IgD-negative memory B cell (primary cell): ENCODE measurements around the gene ADNP. TPM values are rescaled to one million over a fixed set of nuclear protein-coding genes. Genes with fewer than 3 reads are reported as not detected.

ENCODE experiments used
- H3K27ac Mint-ChIP-seq, 3 donors: one replicate each; pipeline ENCODE4 v1.8.0; 2020 to 2022; ENCODE audit warnings: mild to moderate bottlenecking in 3 of 3, mixed read lengths in 3 of 3, moderate library complexity in 1 of 3
- H3K27me3 Mint-ChIP-seq: one replicate; pipeline ENCODE4 v1.8.0; 2021; ENCODE audit warnings: mixed read lengths
- H3K36me3 Mint-ChIP-seq: one replicate; pipeline ENCODE4 v1.8.0; 2020; ENCODE audit warnings: mild to moderate bottlenecking, mixed read lengths
- H3K4me1 Mint-ChIP-seq, 3 donors: one replicate each; pipeline ENCODE4 v1.8.0; 2020 to 2022; ENCODE audit warnings: mixed read lengths in 3 of 3, mild to moderate bottlenecking in 1 of 3
- H3K4me3 Mint-ChIP-seq, 4 donors: one replicate each; pipeline ENCODE4 v1.8.0; 2020 to 2022; ENCODE audit warnings: mild to moderate bottlenecking in 4 of 4, mixed read lengths in 4 of 4, moderate library complexity in 3 of 4
- H3K9me3 Mint-ChIP-seq, 3 donors: one replicate each; pipeline ENCODE4 v1.8.0; 2020 to 2021; ENCODE audit warnings: mixed read lengths in 3 of 3, mild to moderate bottlenecking in 1 of 3
- polyA plus RNA-seq: library from polyadenylated mRNA; unstranded; fragments of 300-500 nt; fragmentation: Illumina TruSeq; gene quantifications from one replicate; pipeline ENCODE4 v1.2.3, GENCODE V29; 2021

The ADNP gene
- polyA plus RNA-seq, 1 donor from 2014 or later, result 10.3 TPM

DNA sequence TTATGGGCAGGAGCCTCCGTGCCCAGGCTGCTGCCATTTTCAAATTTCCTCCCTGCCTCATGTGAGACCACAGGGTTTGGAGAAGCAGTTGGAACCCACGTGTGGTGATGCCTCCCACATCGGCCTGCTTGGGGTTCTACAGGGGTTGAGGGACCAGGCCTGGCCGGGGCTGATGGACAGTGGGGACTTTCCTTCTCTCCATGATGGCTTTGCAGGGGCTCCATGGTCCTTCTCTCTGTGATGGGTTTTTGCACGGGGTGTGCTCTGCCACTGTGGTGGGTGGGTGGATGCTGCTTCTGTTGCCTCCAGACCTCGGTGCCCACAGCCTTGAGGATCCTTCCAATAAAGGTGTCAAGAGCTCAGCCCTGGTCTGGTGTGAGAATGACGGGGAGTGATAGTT, 54.4 kb downstream of the ADNP start:
- Mint-ChIP-seq H3K9me3 (no peaks in the 10 kb centered on the region), H3K4me1 (peaks cover 4 to 6% (median 6%) of the 10 kb centered on the region in 3 donors), H3K36me3 (no peaks in the 10 kb centered on the region), H3K27ac (no peak overlapping the region), H3K27me3 (no peaks in the 10 kb centered on the region), H3K4me3 (no peak overlapping the region)

DNA sequence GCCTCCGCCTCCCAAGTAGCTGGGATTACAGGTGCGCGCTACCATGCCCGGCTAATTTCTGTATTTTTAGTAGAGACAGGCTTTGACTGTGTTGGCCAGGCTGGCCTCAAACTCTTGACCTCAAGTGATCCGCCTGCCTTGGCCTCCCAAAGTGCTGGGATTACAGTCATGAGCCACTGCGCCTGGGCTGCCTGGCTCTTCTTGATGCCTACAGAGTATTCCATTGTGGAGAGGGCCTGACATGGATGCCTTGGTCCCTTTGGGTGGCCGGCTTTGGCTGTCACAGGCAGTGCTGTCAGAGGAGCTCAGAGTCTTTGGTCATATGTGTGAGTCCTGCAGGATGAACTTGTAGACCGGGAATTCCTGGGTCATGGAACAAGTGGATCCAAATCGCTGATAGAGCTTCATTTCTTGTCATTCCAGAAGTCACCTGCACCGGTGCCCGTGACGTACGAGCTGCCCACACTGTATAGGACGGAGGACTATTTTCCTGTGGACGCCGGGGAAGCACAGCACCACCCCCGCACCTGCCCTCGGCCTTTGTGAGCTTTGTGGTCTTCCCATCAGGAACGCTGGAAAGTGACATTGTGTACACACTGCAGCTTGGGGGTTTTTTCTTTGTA, 55.1 kb downstream of the ADNP start:
- Mint-ChIP-seq H3K9me3 (no peaks in the 10 kb centered on the region), H3K4me1 (peaks cover 4 to 12% (median 10%) of the 10 kb centered on the region in 3 donors), H3K4me3 (no peak overlapping the region), H3K27me3 (no peaks in the 10 kb centered on the region), H3K36me3 (no peaks in the 10 kb centered on the region), H3K27ac (peak overlapping the region in 1 of 3 donors; percentile 21)

DNA sequence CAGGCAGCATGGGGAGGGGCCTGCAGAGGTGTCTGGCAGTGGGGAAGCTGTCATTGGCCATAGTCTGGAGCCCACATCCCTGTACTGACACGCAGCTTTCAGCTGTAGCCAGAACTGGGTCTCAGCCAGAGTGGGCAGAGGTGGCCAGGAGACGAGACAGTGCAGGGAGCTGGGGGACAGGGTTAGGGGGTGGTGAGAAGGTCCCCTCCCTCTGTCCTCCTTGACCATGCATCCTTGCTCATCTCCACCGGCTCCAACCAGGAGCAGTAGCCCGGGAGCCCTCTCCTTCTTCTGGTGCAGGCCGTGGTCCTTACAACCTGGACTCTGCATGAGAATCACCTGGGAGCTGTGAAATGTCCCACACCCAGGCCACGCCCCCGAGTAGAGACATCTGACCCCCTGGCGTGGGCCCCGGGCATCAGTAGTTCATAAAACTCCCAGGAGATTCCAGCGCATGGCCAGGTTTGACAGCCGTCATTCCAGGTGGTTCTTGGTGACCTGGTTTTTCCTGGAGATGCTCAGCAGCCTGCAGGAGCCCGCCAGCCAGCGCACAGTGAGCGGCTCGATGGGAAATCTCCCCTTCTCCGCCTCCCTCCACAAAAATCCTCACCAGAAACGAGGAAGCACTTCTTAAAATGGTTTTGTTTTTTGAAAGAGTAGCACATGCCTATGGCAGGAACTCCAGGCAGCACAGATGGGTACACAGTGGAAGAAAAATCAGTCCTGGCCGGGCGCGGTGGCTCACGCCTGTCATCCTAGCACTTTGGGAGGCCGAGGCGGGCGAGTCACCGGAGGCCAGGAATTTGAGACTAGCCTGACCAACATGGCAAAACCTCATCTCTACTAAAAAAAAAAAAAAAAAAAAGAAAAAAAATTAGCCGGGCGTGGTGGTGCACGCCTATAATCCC, 56.2 kb downstream of the ADNP start:
- Mint-ChIP-seq H3K4me1 (peaks cover 4 to 12% (median 11%) of the 10 kb centered on the region in 3 donors), H3K36me3 (no peaks in the 10 kb centered on the region), H3K27me3 (no peaks in the 10 kb centered on the region), H3K27ac (peak overlapping the region; percentile 27 to 93 (median 46)), H3K9me3 (no peaks in the 10 kb centered on the region), H3K4me3 (no peak overlapping the region)

DNA sequence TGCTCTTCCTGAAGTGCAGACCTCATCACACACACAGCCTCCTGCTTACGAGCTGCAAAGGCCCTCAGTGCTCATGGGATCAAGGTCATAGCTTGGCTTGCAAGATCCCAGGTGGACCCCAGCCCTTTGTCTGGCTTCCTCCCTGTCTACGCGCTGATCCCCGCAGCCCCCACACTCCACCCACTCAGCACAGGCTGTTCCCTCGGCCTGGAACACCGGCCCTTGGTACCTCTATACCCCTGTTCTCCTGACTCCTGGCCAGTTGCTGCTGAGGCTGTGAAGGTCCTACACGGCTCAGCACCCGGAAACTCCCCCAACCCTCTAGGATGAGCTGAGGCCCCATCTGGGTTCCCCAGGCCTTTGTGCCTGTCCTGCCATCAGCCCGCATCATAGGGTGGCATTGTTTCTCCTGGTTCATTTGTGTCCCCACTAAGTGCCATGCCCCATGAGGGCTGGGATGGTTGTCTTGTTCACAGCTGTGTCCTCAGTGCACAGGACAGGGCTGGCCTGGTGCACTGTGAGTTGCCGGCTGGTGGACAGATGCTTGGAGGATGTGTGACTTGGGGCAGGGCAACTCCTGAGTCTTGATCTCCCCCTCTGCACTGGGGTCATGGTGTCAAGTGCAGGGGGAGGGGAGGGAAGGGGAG, 57.0 kb downstream of the ADNP start:
- H3K36me3 Mint-ChIP-seq, result no peaks in the 10 kb centered on the region
- no peaks in the 10 kb centered on the region for H3K27me3 Mint-ChIP-seq
- peak overlapping the region in 1 of 3 donors; percentile 93 for H3K27ac Mint-ChIP-seq
- no peaks in the 10 kb centered on the region for H3K9me3 Mint-ChIP-seq
- H3K4me3 Mint-ChIP-seq, result no peak overlapping the region
- peaks cover 3 to 13% (median 12%) of the 10 kb centered on the region in 3 donors for H3K4me1 Mint-ChIP-seq

DNA sequence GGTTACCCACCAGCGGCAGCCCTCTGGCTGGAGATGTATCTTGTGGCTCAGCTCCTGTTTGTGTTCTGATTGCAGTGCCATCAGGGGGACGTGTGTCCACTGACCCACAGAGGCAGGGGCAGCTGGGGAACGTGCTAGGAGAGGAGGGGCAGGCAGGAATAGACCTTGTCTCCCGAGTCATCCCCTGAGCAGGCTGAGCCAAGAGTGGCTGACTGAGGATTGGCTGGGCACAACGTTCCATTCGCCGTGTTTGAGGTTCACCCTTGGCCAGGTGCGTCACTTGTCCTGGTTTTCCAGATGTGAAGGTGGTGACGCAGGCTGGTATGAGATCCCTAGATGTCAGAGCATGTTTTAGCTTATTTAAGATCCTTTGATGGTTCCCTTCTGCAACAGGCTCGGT, 57.7 kb downstream of the ADNP start:
- H3K4me3 Mint-ChIP-seq, result no peak overlapping the region
- H3K27me3 Mint-ChIP-seq, result no peaks in the 10 kb centered on the region
- no peaks in the 10 kb centered on the region for H3K36me3 Mint-ChIP-seq
- peaks cover 3 to 13% (median 12%) of the 10 kb centered on the region in 3 donors for H3K4me1 Mint-ChIP-seq
- peak overlapping the region in 1 of 3 donors; percentile 93 for H3K27ac Mint-ChIP-seq
- no peaks in the 10 kb centered on the region for H3K9me3 Mint-ChIP-seq

DNA sequence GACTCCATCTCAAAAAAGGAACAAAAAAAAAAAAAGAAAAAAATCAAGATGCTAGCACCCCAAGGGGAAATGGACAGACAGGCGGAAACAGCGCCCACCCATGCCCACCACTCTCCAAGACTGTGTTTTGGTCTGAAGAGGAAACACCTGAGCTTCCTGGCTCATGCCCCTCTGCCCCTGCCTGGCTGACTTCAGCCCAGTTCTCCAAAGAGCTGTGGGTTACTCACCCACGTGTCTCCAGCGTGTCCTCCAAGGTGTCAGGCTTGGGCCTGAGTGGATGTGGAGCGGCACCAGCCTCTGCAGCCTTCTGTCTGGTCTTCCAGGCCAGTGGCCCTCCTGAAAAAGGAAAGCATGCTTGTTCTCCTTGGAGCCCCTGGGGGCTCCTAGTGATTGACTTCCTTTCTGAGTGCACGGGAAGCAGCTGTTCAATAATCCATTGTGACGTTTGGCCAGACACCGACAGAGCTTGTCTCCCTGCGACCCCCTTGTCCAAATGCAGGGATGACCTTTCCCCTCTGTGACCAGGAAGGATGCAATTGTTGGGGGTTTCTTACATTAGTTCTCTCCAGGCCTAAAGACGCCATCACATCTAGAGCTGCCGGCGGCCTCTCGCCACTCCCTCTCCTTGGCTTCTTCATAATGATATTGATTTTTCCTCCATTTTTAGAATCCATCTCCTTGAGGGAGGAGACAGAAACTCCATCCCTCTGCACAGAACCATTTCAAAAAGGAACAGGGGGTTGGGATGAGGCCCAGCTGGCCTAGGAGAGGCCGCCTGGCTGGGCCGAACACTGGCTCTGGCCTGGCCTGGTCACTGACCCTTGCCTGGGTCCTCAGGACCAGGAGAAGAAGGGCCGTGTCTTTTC, 58.4 kb downstream of the ADNP start:
- Mint-ChIP-seq H3K4me1 (peaks cover 3 to 13% (median 12%) of the 10 kb centered on the region in 3 donors), H3K27ac (peak overlapping the region; percentile 91 to 95 (median 93)), H3K27me3 (no peaks in the 10 kb centered on the region), H3K9me3 (no peaks in the 10 kb centered on the region), H3K36me3 (no peaks in the 10 kb centered on the region), H3K4me3 (peak overlapping the region in 3 of 4 donors; percentile 39 to 62 (median 43))

DNA sequence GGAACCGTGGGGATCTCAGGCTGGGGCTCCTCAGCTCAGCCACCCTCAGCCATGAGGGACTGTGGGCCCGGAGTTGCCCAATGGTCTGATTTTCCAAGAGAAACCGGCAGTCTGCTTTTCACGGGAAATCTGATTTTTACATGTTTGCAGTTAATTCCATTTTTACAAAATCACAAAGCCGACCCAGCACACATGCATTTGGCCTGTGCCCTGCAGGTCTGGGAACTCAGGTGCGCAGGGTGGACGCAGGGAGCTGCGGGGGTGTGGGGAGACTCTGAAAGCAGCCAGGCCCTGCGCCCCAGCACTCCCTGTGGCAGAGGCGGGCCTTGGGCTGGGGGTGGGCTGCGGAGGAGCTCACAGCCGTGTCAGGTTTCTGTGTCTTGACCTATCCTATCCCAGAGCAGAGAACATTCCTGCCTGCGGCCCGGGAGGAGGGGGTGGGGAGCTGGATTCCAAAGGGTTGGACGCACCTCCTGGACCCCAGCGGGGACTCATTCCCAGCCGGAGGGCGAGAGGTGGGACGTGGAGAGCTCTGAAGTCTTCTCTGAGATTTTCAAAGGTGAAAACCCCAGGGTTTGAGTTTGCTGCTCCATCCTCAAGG, 60.6 kb downstream of the ADNP start:
- Mint-ChIP-seq H3K27ac (peak overlapping the region in 1 of 3 donors; percentile 78), H3K9me3 (no peaks in the 10 kb centered on the region), H3K27me3 (no peaks in the 10 kb centered on the region), H3K4me3 (peak overlapping the region in 1 of 4 donors; percentile 42), H3K4me1 (peaks cover 5 to 13% (median 12%) of the 10 kb centered on the region in 3 donors), H3K36me3 (no peaks in the 10 kb centered on the region)

DNA sequence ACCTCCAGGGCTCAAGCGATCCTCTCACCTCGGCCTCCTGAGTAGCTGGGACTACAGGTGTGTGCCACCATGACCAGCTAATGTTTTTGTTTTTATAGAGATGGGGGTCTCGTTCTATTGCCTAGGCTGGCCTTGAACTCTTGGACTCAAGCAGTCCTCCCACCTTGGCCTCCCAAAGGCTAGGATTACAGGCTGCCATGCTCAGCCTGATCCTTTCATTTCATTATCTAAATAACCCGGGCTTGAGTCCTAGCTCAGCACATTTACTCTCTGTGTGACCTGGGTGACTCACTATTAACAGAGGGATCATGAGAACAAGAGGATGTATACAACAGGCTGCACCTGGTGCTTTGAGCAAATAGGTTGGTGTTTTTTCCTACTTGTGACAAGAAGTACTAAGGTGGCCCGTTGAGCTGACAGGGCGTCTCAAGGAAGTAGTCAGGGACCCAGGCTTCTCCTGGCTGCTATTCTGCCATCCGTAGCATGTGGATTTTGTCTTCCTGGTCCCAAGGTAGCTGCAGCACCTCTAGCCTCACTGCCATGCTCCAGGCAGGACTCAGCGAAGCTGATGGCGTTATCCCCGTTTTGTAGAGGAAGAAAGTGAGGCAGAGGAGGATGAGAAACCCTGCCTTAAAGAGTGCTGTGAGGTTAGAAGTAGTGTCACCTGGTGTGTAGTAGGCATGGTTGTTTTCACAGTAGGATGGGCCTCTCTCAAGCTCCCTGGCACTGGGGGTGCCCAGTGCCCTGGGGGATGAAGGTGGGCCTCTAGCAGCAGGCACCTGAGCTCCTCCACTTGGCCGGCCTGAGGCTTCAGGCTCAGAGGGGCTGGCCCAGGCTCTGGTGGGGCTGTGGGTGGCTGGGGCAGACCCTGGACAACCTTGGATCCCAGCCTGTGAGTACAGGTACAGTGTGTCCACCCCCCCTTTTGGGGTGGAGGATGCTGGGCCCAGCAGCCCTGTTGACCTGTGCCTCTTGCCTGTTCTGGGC, 62.4 kb downstream of the ADNP start:
- H3K4me1 Mint-ChIP-seq, result peaks cover 3 to 13% (median 12%) of the 10 kb centered on the region in 3 donors
- no peaks in the 10 kb centered on the region for H3K9me3 Mint-ChIP-seq
- no peaks in the 10 kb centered on the region for H3K27me3 Mint-ChIP-seq
- H3K4me3 Mint-ChIP-seq, result no peak overlapping the region
- H3K27ac Mint-ChIP-seq, result peak overlapping the region; percentile 9 to 53 (median 28)
- H3K36me3 Mint-ChIP-seq, result no peaks in the 10 kb centered on the region

DNA sequence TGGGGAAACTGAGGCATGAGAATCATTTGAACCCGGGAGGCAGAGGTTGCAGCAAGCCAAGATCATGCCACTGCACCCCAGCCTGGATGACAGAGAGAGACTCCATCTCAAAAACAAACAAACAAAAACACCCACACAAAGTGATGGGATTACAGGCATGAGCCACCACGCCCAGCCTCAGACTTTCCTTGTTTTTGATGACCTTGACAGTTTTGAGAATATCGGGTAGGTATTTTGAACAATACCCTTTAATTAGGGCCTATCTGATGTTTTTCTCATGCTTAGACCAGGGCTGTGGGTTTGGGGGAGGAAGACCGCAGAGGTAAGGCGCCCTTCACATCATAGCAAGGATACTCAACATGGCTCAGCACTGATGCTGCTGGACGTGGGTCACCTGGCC, 63.4 kb downstream of the ADNP start:
- no peaks in the 10 kb centered on the region for H3K27me3 Mint-ChIP-seq
- no peak overlapping the region for H3K4me3 Mint-ChIP-seq
- H3K27ac Mint-ChIP-seq, result no peak overlapping the region
- no peaks in the 10 kb centered on the region for H3K36me3 Mint-ChIP-seq
- peaks cover 3 to 11% (median 10%) of the 10 kb centered on the region in 3 donors for H3K4me1 Mint-ChIP-seq
- no peaks in the 10 kb centered on the region for H3K9me3 Mint-ChIP-seq

DNA sequence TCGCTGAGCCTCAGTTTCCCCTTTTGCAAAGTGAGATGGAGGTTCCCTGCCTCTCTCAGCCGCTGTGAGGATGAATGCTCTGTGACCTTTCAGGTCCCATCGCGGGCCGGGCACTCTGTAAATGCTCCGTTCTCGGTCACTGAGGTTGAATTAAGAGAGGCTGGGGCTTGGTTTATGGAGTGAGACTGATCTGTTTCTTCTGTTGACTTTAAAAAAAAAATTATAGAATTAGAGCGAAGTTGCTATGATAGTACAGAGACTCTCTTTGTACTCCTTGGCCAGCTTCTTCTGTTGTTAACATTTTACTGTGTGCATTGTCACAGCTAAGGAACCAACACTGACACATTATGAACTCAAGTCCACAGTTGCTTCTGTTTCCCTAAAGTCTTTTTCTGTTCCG, 64.4 kb downstream of the ADNP start:
- H3K9me3 Mint-ChIP-seq, result no peaks in the 10 kb centered on the region
- peaks cover 4 to 7% (median 6%) of the 10 kb centered on the region in 3 donors for H3K4me1 Mint-ChIP-seq
- H3K36me3 Mint-ChIP-seq, result no peaks in the 10 kb centered on the region
- no peak overlapping the region for H3K4me3 Mint-ChIP-seq
- no peak overlapping the region for H3K27ac Mint-ChIP-seq
- no peaks in the 10 kb centered on the region for H3K27me3 Mint-ChIP-seq

DNA sequence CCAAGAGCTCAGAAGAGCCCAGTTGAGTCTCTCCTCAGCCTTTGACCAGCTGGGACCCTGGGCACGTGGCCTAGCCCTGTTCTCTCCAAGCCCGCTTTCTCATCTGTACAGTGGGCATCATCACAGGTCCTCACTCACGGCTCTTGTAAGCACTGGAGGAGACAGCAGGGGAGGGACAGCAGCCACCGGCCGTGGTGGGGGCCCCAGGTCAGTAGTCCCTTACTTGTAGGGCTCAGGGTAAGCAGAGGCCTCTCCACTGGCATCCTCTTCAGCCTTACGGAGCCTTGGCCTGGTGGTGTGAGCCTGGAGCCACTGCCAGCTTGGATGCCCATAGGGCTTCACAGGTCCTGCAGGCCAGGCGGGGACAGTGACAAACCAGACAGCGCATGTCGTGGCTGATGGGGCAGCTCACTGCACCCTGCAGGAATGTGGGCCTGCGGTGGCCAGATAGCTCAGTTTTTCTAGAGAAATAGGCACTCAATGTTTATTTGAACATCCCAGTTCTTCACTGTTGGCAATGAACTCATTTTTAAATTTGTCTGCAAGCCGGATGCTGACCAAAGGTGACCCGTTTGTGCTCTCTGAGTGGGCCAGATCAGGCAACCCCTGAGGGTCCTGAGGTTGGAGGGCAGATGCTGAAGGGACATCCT, 65.1 kb downstream of the ADNP start:
- Mint-ChIP-seq H3K36me3 (no peaks in the 10 kb centered on the region), H3K27ac (no peak overlapping the region), H3K4me3 (no peak overlapping the region), H3K4me1 (peaks cover under 1 to 4% (median 3%) of the 10 kb centered on the region in 3 donors), H3K9me3 (no peaks in the 10 kb centered on the region), H3K27me3 (no peaks in the 10 kb centered on the region)

DNA sequence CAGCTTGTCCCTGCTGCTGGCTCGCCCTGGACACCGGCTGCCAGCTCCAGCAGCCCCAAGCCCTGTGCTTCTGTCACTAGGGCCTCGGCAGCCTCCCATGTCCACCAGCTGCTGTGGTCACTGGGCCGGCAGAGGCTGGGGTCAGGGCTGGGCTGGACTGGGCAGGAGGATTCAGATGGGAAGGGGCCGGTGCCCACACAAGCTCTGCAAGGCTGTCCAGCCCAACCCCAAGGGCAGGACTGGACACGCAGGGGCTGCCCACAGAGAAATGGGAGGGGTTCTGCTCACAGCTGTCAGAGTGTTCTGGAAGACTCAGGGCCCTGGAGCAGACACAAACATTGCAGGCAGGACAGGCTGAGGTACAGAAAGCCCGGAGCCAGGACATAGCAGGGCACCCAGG, 65.6 kb downstream of the ADNP start:
- Mint-ChIP-seq H3K36me3 (peaks cover 1% of the 10 kb centered on the region), H3K27me3 (no peaks in the 10 kb centered on the region), H3K4me3 (no peak overlapping the region), H3K9me3 (no peaks in the 10 kb centered on the region), H3K4me1 (peaks cover 0 to 4% (median 3%) of the 10 kb centered on the region in 3 donors), H3K27ac (no peak overlapping the region)

DNA sequence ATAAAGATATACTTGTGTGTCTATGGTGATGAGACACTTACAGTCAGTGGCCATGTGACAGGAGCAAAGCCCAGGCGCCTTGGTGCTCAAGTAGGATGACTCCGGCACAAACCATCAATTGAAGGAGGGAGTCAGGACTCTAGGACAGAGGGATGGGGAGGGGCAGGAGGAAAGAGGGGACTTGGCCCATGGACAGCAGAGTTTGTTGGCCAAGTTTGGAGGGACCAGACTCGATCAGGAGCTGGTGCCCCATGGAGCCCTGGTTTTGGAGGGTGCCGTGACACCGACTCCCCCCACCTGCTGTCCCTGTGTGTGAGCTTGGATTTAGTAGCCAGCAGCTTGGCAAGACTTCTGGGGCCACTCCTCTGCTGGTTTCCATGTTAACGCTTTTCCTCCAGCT, 66.1 kb downstream of the ADNP start:
- Mint-ChIP-seq H3K36me3 (peaks cover 2% of the 10 kb centered on the region), H3K4me3 (no peak overlapping the region), H3K9me3 (no peaks in the 10 kb centered on the region), H3K27ac (peak overlapping the region in 1 of 3 donors; percentile 64), H3K4me1 (peaks cover 0 to 5% (median 4%) of the 10 kb centered on the region in 3 donors), H3K27me3 (no peaks in the 10 kb centered on the region)
